Activated naive CD8-positive, alpha-beta T cell (primary cell): ENCODE data around the gene RFX2.
"Not testable (repeated sequence)": the region's sequence is repeated elsewhere in the genome, so short reads cannot be mapped to it uniquely, and the experiment has no call there.

Experiments
- H3K27ac Mint-ChIP-seq: one replicate; pipeline ENCODE4 v1.8.0; 2021; ENCODE audit warnings: mixed read lengths
- H3K27me3 Mint-ChIP-seq: one replicate; pipeline ENCODE4 v1.8.0; 2021; ENCODE audit warnings: mixed read lengths
- H3K36me3 Mint-ChIP-seq: one replicate; pipeline ENCODE4 v1.8.0; 2021; ENCODE audit warnings: mixed read lengths
- H3K4me1 Mint-ChIP-seq: one replicate; pipeline ENCODE4 v1.8.0; 2021; ENCODE audit warnings: low read depth, mixed read lengths
- H3K4me3 Mint-ChIP-seq: one replicate; pipeline ENCODE4 v1.8.0; 2021; ENCODE audit warnings: mild to moderate bottlenecking, mixed read lengths
- H3K9me3 Mint-ChIP-seq: one replicate; pipeline ENCODE4 v1.8.0; 2021; ENCODE audit warnings: low read depth, mixed read lengths

The RFX2 gene

DNA sequence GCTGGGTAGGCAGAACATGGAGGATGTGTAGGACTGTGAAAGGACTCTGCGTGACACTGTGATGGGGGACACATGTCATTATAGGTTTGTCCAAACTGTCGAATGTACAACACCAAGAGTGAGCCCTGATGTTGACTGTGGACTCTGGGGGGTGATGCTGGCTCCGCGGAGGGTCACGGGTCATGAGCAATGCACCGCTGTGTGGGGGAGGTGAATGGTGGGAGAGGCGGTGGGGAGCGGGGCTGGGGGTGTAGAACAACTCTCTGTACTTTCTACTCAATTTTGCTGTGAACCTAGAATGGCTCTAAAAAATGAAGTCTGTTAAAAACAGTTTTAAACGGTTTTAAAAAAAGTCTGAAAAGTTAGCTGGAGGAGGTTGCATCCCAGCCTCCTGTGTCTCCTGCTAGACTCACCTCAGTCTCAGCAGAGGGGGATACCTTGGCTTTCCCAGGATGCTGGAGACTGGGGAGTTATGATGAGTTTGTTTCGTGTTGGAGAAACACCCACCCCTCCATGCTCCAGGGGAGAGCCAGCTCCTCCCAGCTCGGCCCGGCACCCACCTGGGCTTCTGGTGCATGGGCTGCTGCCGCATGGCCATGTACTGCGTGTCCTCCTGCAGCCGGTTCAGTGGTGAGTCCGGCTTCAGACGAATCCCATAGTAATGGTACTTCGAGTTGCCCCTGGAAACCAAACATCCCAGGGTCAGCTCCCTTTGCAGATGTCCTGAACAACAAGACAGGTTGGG lies 97.7 kb downstream of the RFX2 start:
- Mint-ChIP-seq H3K27me3 (no peaks in the 10 kb centered on the region), H3K27ac (no peak overlapping the region), H3K4me3 (no peak overlapping the region), H3K36me3 (no peaks in the 10 kb centered on the region), H3K4me1 (no peaks in the 10 kb centered on the region), H3K9me3 (no peaks in the 10 kb centered on the region)

DNA sequence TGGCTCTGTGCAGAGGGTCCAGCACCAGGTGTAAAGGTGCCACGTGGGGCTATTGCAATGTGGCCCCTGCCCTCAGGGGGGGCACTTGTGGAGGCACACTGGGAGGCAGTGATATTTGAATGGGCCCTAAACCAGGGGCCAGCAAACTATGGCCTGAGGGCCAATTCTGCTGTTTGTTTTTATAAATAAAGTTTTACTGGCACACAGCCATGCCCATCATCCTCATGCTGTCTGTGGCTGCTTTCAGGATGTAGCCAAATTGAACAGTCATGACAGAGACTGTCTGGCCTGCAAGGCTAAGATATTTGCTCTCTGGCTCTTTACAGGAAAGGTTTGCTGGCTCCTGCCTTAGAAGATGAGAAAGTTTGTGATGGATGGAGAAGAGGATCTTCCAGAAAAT lies 98.5 kb downstream of the RFX2 start:
- H3K4me3 Mint-ChIP-seq: no peak overlapping the region
- H3K36me3 Mint-ChIP-seq: no peaks in the 10 kb centered on the region
- H3K9me3 Mint-ChIP-seq: no peaks in the 10 kb centered on the region
- no peaks in the 10 kb centered on the region for H3K4me1 Mint-ChIP-seq
- H3K27ac Mint-ChIP-seq: no peak overlapping the region
- no peaks in the 10 kb centered on the region for H3K27me3 Mint-ChIP-seq

DNA sequence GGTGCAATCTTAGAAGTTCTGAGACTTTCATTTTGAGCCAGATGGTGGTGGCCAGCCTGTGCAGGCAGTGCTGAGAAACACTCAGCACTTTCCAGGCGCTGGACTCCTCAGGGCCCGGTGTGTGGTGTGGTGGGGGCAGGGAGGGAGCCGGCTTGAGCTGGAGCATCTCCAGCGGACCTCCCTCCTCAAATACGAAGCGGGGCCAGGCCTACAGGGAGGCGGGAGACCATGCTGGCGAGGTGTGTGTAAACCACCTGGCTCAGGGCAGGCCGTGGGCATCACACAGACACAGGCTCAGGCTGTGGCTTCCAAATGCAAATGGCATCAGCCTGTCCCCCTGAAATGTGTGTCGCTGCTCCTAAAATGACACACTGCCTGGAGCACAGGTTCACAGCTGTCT lies 99.1 kb downstream of the RFX2 start:
- H3K4me3 Mint-ChIP-seq: no peak overlapping the region
- no peaks in the 10 kb centered on the region for H3K9me3 Mint-ChIP-seq
- no peaks in the 10 kb centered on the region for H3K36me3 Mint-ChIP-seq
- no peaks in the 10 kb centered on the region for H3K4me1 Mint-ChIP-seq
- H3K27me3 Mint-ChIP-seq: no peaks in the 10 kb centered on the region
- no peak overlapping the region for H3K27ac Mint-ChIP-seq

DNA sequence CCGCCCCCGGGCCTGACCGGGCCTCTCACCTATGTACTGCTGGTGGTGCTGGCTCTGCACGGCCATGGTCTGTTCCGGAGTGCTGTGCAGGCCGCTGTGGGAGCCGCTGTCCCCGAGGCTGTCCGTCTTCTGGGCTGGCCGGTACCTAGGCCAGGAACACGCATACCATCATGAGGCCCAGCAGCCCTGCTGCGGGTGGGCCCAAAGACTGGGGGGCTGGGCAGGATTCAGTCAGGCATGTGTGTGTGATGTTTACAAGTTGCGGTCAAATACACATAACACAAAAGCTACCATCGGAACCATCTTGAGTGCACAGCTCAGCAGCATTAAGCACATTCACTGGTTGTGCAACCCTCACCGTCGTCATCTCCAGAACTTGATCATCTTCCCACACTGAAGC lies 100.2 kb downstream of the RFX2 start:
- H3K4me1 Mint-ChIP-seq: no peaks in the 10 kb centered on the region
- no peak overlapping the region for H3K4me3 Mint-ChIP-seq
- no peaks in the 10 kb centered on the region for H3K36me3 Mint-ChIP-seq
- H3K27ac Mint-ChIP-seq: no peak overlapping the region
- H3K27me3 Mint-ChIP-seq: no peaks in the 10 kb centered on the region
- H3K9me3 Mint-ChIP-seq: no peaks in the 10 kb centered on the region

DNA sequence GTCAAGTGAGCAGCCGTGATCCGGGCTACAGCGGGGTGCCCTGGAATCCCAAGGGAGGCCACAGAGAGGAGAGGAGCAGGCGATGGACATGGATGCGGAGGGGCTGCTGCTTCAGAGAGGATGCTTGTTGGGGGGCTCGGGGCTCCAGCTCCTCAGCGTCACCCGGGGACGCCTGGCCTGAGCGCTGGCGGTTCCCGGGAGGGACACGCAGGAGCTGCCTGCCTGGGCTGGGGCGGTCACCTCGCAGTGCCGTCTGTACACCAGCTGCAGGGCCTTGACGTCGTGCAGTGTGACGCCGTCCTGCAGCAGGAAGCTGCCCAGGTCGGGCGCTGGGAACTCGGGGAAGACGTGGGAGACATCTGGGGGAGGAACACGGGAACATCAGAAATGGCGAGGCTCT lies 102.4 kb downstream of the RFX2 start:
- Mint-ChIP-seq H3K27me3 (no peaks in the 10 kb centered on the region), H3K27ac (no peak overlapping the region), H3K4me1 (no peaks in the 10 kb centered on the region), H3K4me3 (no peak overlapping the region), H3K9me3 (no peaks in the 10 kb centered on the region), H3K36me3 (no peaks in the 10 kb centered on the region)

DNA sequence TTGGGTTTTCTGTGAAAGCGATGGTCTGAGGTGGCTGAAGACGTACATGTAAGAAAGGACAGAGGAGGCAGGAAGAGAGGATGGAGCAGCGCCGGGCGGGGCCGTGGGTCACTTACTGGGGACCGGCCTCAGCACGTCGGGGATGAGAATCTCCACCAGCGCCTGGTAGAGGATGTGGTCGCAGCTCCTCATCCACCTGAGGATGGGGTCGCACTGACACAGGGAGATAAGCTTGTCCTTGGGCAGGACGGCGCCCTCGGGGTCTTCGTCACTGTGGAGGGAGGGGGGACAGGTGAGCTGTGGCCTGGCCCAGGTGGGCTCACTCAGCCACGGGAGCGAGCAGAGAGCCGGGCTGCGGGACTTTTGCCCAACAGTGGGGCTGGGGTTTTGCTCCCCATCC lies 103.4 kb downstream of the RFX2 start:
- H3K27ac Mint-ChIP-seq: no peak overlapping the region
- H3K36me3 Mint-ChIP-seq: peaks cover 2% of the 10 kb centered on the region
- no peak overlapping the region for H3K4me3 Mint-ChIP-seq
- H3K4me1 Mint-ChIP-seq: no peaks in the 10 kb centered on the region
- H3K9me3 Mint-ChIP-seq: no peaks in the 10 kb centered on the region
- no peaks in the 10 kb centered on the region for H3K27me3 Mint-ChIP-seq

DNA sequence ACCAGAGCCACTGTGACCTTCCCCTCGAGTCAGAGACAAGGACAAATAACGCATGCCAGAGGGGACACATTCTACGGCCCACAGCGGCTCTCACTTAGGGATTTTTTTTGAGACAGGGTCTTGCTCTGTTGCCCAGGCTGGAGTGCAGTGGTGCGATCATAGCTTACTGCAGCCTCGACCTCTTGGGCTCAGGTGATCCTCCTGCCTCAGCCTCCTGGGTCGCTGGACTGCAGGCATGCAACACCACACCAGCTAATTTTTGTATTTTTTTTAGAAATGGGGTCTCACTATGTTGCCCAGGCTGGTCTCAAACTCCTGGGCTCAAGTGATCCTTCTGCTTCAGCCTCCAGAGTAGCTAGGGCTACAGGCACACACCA lies 104.2 kb downstream of the RFX2 start:
- not testable (repeated sequence) for H3K4me1 Mint-ChIP-seq, H3K27me3 Mint-ChIP-seq, H3K36me3 Mint-ChIP-seq, H3K4me3 Mint-ChIP-seq, H3K9me3 Mint-ChIP-seq, H3K27ac Mint-ChIP-seq

DNA sequence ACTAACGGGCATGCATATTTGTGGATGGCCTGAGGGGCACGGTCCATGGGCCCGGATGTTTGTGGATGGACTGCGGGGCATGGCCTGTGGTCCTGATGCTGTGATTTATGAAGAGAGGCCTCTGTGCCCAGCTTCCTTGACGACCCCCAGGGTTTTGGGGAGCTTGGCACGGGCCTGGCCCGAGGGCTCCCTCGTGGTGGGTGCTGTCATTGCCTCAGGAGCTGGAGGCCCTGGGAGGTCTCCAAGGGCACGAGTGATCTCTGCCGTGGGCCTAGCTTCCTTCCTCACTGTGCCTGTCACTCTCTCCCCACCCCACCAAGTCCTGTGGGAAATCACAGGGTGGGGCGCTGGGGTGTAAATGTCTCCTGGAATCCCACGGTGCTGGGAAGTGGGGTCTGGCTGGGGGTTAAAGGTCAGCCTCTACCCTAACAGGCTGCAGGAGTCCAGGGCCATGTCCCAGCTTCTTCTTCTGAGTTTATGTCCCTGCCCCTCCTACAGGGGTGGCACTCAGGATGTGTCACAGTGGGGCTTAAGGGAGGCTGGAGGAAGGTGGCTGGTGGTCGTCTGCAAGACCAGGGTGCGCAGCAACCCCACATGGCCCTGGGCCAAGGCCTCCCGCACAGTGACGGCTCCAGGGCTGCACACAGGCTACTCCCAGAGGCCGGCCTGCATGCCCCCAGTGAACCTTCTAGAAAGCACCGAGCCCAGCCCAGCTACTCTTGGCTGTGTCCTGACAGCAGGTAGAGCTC lies 104.8 kb downstream of the RFX2 start:
- Mint-ChIP-seq H3K36me3 (peaks cover 8% of the 10 kb centered on the region), H3K9me3 (no peaks in the 10 kb centered on the region), H3K27me3 (no peaks in the 10 kb centered on the region), H3K4me1 (no peaks in the 10 kb centered on the region), H3K4me3 (no peak overlapping the region), H3K27ac (no peak overlapping the region)

DNA sequence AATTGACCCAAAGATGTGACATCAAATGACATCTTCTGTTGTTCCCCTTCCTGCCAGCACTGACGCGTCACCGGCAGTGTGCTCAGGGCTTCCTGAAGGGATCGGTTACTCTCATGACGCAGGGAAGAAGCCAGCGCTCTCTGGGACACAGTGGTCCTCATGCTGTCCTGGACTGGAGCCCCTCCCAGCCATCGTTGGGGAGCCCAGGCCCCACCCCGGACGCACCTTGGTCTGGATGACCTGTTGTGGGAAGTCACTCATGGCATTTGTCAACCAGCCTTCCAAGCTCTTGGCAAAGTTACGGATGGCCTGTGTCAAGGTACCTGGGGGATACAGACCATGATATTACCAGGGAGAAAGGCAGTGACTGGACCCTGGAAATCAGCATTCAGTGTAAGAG lies 106.3 kb downstream of the RFX2 start:
- Mint-ChIP-seq H3K9me3 (no peaks in the 10 kb centered on the region), H3K4me3 (no peak overlapping the region), H3K4me1 (no peaks in the 10 kb centered on the region), H3K27ac (no peak overlapping the region), H3K36me3 (peaks cover 15% of the 10 kb centered on the region), H3K27me3 (no peaks in the 10 kb centered on the region)

DNA sequence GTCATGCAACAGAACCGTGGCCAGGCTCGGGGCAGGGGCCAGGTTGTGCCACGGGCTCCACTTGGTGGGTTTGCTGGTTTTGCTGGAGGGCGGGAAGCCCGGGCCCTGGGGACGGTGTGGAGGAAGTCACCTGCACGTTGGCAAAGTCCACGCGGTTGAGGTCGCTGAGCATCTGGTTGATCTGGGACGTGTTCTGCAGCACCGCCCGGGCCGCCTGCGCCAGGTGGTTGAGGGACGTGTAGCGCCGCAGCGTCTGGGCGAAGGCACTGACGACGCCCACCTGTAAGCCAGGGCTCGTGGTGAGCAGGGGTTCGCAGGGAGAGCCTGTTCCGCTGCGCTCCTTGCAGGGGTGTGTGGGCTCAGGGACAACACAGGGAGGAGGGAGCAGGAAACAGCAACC lies 107.7 kb downstream of the RFX2 start:
- H3K36me3 Mint-ChIP-seq: peaks cover 15% of the 10 kb centered on the region
- H3K27ac Mint-ChIP-seq: no peak overlapping the region
- no peaks in the 10 kb centered on the region for H3K9me3 Mint-ChIP-seq
- no peaks in the 10 kb centered on the region for H3K4me1 Mint-ChIP-seq
- no peak overlapping the region for H3K4me3 Mint-ChIP-seq
- H3K27me3 Mint-ChIP-seq: no peaks in the 10 kb centered on the region

DNA sequence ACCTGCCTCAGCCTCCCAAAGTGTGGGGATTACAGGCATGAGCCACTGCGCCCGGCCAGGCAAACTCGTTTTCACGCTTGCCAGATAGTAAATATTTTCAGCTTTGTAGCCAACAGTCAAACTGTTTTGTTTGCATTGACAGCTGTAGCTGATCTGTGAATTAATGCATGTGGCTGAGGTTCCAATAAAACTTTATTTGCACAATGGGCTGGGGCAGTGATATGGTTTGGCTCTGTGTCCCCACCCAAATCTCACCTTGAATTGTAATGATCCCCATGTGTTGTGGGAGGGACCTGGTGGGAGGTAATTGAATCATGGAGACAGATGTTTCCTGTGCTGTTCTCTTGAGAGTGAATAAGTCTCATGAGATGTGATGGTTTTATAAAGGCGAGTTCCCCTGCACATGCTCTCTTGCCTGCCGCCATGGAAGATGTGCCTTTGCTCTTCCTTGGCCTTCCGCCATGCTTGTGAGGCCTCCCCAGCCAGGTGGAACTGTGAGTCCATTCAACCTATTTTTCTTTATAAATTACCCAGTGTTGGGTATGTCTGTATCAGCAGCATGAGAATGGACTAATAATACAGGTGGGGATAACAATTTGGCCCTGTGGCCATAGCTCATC lies 110.0 kb downstream of the RFX2 start:
- H3K9me3 Mint-ChIP-seq: no peaks in the 10 kb centered on the region
- H3K4me3 Mint-ChIP-seq: no peak overlapping the region
- no peak overlapping the region for H3K27ac Mint-ChIP-seq
- H3K4me1 Mint-ChIP-seq: no peaks in the 10 kb centered on the region
- H3K27me3 Mint-ChIP-seq: no peaks in the 10 kb centered on the region
- H3K36me3 Mint-ChIP-seq: peaks cover 15% of the 10 kb centered on the region

DNA sequence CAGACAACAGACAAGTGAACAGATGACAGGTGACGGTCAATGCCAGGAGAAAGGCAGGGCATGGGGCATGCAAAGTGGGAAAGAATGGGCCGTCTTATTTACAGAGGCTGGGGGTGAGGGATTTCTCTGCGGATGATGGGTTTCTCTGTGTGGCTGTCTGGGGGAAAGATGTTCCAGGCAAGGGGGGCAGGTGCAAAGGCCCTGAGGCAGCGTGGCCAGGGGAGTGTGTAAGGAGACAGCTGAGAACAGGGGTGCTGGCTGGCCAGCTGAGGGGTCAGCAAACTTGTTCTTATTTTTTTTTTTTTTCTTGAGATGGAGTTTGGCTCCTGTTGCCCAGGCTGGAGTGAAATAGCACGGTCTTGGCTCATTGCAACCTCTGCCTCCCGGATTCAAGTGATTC lies 110.6 kb downstream of the RFX2 start:
- H3K36me3 Mint-ChIP-seq: peaks cover 15% of the 10 kb centered on the region
- H3K27me3 Mint-ChIP-seq: no peaks in the 10 kb centered on the region
- H3K9me3 Mint-ChIP-seq: no peaks in the 10 kb centered on the region
- no peaks in the 10 kb centered on the region for H3K4me1 Mint-ChIP-seq
- H3K4me3 Mint-ChIP-seq: no peak overlapping the region
- no peak overlapping the region for H3K27ac Mint-ChIP-seq

DNA sequence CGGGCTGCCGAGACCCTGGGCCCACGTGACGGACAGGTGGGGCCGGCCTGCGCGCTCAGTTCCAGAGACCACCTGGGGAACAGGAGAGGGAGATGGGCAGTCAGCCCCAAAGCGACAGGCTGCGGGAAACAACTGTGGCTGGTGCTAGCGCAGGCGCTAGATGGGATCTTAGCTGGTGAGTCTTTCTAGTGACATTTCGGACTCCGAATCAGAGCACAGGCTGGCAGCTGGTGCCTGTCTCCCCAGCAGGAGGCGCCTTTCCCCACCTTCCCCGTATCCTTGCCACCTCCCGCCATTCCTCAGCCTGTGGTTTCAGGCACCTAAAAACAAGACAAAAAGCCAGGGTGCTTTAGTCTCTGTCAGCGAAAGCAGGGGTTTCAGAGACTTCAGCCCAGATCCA lies 112.9 kb downstream of the RFX2 start:
- Mint-ChIP-seq H3K4me3 (no peak overlapping the region), H3K9me3 (no peaks in the 10 kb centered on the region), H3K27me3 (no peaks in the 10 kb centered on the region), H3K27ac (no peak overlapping the region), H3K36me3 (peaks cover 15% of the 10 kb centered on the region), H3K4me1 (no peaks in the 10 kb centered on the region)

DNA sequence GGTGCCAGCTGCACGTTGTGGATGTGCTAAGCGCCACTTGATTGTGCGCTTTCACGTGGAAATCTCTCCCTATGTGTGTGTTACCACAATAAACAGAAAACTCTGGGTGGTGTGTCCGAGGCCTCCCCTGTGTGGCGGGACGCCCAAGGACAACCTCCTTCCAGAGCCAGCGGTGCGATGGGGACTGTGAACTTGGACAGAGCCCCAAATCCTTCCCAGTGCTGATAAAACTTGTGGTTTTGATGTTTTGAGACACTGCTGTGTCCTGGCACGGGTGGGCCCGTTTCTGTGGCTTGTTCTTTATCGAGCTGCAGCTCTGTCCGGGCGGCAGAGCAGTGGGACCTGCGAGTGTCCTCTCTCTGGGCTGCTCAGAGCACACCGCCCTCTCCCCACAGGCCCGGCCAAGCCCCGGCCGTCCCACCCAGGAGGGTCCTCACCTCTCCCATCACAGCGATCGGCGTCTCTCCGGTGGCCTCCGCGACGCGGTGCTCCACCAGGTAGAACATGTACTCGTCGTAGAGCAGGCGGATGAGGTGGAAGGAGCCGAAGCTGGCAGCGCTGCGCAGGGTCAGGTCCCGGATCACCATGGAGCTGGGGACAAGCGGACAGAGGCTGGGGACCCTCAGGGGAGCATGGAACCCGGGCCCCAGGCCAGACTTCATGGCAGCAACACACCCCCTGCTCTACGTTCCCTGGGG lies 113.5 kb downstream of the RFX2 start:
- H3K4me3 Mint-ChIP-seq: no peak overlapping the region
- no peak overlapping the region for H3K27ac Mint-ChIP-seq
- no peaks in the 10 kb centered on the region for H3K27me3 Mint-ChIP-seq
- H3K9me3 Mint-ChIP-seq: no peaks in the 10 kb centered on the region
- H3K36me3 Mint-ChIP-seq: peaks cover 14% of the 10 kb centered on the region
- H3K4me1 Mint-ChIP-seq: no peaks in the 10 kb centered on the region

DNA sequence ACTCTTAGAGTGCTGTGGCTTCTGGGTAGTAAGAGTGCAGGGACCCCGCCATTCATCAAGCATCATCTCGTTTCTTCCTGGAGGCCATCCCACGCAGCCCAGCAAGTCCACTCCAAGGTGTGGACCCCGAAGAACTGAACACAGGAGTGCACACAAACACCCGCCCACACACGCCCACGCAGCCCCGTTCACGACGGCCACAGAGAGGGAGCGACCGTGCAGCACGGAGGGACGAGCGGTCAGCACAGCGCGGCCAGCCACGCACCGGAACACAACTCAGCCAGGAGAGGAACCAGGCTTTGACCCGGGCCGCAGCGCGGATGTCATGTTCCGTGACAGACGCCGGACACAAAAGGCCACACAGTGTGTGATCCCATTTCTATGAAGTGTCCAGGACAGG lies 114.2 kb downstream of the RFX2 start:
- Mint-ChIP-seq H3K4me1 (no peaks in the 10 kb centered on the region), H3K27me3 (no peaks in the 10 kb centered on the region), H3K4me3 (no peak overlapping the region), H3K36me3 (peaks cover 13% of the 10 kb centered on the region), H3K27ac (no peak overlapping the region), H3K9me3 (no peaks in the 10 kb centered on the region)
